Measurements from ENCODE around the gene PAWR. TPM values are rescaled to one million over a fixed set of nuclear protein-coding genes. Genes with fewer than 3 reads are reported as not detected.

Gene PAWR
- total and polyA plus RNA-seq, 9 of the 15 experiments (the other 6 are each of a cell fraction or from before 2014, with no cell fraction given): 0.82 TPM; not detected in 8

- no peak for TF ChIP-seq RUNX1 (IDR thresholded peaks at IDR 0.05; ENCODE audit: low read depth)
Measured at GRCh38 chr12:79690638-79691510, at the start of gene PAWR (continued).

- BruUV-seq (replicated peaks): no TSS peak
- H2AFZ ChIP-seq (ENCODE audit: low read depth, low read length): no peak overlapping the region
- H3K9ac ChIP-seq (ENCODE audit: insufficient read depth in 1 of 2, low read depth in 2 of 2, low read length in 2 of 2): no peak overlapping the region
- intact Hi-C loops (cut with micrococcal nuclease): loop anchor here (5.0 to 10.0 kb wide), 2 partner anchors 183 to 1736 kb away; no protein-coding TSS in a partner anchor
- H3K79me2 ChIP-seq (ENCODE audit: control insufficient read depth, insufficient read depth, low read length): no peaks in the 10 kb centered on the region
- in situ Hi-C loops (cut with MboI): no loop called here
- no peak overlapping the region for H3K4me2 ChIP-seq (ENCODE audit: insufficient read depth, low read length)
- ChIA-PET POLR2A (no interaction called here), CTCF (ENCODE audit: low intra/inter-chr PET ratio) (interaction anchor here (1.2 to 1.5 kb wide), 2 partner anchors 330 to 1738 kb away, joined by 3 read pairs; no protein-coding TSS in a partner anchor)
- peak; percentile 74 for ATAC-seq
- no peak overlapping the region for H3K27ac ChIP-seq (ENCODE audit: extremely low read depth, low read depth, low read length)
- H3K9me3 ChIP-seq (replicated peaks; ENCODE audit: control insufficient read depth, insufficient read depth, low read depth, low read length): no peaks in the 10 kb centered on the region
- no peaks in the 10 kb centered on the region for H4K20me1 ChIP-seq (replicated peaks; ENCODE audit: control insufficient read depth, insufficient read depth, low read length)
- H3K36me3 ChIP-seq (ENCODE audit: control insufficient read depth, insufficient read depth, low read length): no peaks in the 10 kb centered on the region
- no peaks in the 10 kb centered on the region for H3K27me3 ChIP-seq (ENCODE audit: control insufficient read depth in 2 of 2, insufficient read depth in 2 of 2, low read length in 2 of 2)
- WGBS (ENCODE audit: insufficient coverage, low coverage, missing lambda C conversion rate): 0% methylated on average over 4 of the region's 4 CpGs
- H3K9me1 ChIP-seq (ENCODE audit: control insufficient read depth, insufficient read depth, low read length): no peaks in the 10 kb centered on the region
- peak; percentile 63 for FAIRE-seq
- no peaks in the 10 kb centered on the region for H3K4me1 ChIP-seq (replicated peaks in 1 of 2; ENCODE audit: control insufficient read depth in 2 of 2, insufficient read depth in 2 of 2, low read length in 2 of 2)
- no peak overlapping the region for H3K4me3 ChIP-seq
- peak; percentile 44 to 59 (median 50) for DNase-seq (ENCODE audit: extremely low read depth in 1 of 4, low spot score in 3 of 4)
- TF ChIP-seq ATF4 (CRISPR knock-in tag; IDR thresholded peaks at IDR 0.05) (no peak), CTCF (IDR thresholded peaks at IDR 0.05 in 2 of 3, conservative IDR thresholded peaks at IDR 0.05 in 1 of 3; ENCODE audit: insufficient read depth in 2 of 3, low read depth in 1 of 3, low read length in 3 of 3) (peak in 2 of 3 experiments; percentile 54 to 60; a peak in 4 of 6 replicates), HOMEZ (CRISPR knock-in tag; IDR thresholded peaks at IDR 0.05) (no peak), SMARCB1 (IDR thresholded peaks at IDR 0.05; ENCODE audit: insufficient read length, low read depth) (no peak), ZNF395 (CRISPR knock-in tag; IDR thresholded peaks at IDR 0.05) (no peak), ESRRA (IDR thresholded peaks at IDR 0.05; ENCODE audit: borderline replicate concordance, low read depth) (no peak), SETDB1 (IDR thresholded peaks at IDR 0.05; ENCODE audit: low read length) (no peak), BRD9 (IDR thresholded peaks at IDR 0.05; ENCODE audit: low read depth, partially characterized antibody) (no peak), NR3C1 (CRISPR knock-in tag; IDR thresholded peaks at IDR 0.05) (no peak)
Measured at GRCh38 chr12:79737875-79738718, 47.3 kb upstream of the PAWR start.

Data from K562 (cell line).